CD4-positive, alpha-beta T cell (primary cell): ENCODE results near the gene VWC2L. TPM values are rescaled to one million over a fixed set of nuclear protein-coding genes. Genes with fewer than 3 reads are reported as not detected.

Source experiments
- ATAC-seq: fragments of 200-7000 bp; cut with Tn5 transposase; one replicate; pipeline ENCODE4 v1.10.0; 2022; ENCODE audit warnings: mild to moderate bottlenecking; ENCODE audit not compliant: poor library complexity
- CTCF ChIA-PET: fragments of 350-600 bp; sonication (Branson Sonifier 250); formaldehyde crosslinking; loops from one replicate; lab custom pipeline; 2021; ENCODE audit warnings: antibody characterized with exemption, inconsistent platforms; lab: Charles Lee
- POLR2A ChIA-PET: fragments of 350-600 bp; sonication (Branson Sonifier 250); formaldehyde crosslinking; loops from one replicate; lab custom pipeline; 2021; ENCODE audit warnings: antibody characterized with exemption, inconsistent platforms; lab: Charles Lee
- DNase-seq, 14 experiments: peaks; one replicate each; pipeline ENCODE4 v3.0.0-alpha.2; 2013 to 2020; ENCODE audit warnings: mixed read lengths in 2 of 14
- H3K27ac ChIP-seq, 2 donors: one replicate each; pipeline versions ENCODE4 v1.5.1 to v1.7.0; 2013; ENCODE audit warnings: low read length in 2 of 2, low read depth in 1 of 2, mild to moderate bottlenecking in 1 of 2
- H3K27me3 ChIP-seq, 2 experiments: 1 replicate in 1 of 2; 2 replicates in 1 of 2; pipeline versions ENCODE4 v1.6.1 to v1.7.0; 2013; ENCODE audit warnings: low read length in 2 of 2, control low read depth in 1 of 2, mild to moderate bottlenecking in 1 of 2, moderate library complexity in 1 of 2; ENCODE audit not compliant: insufficient read depth in 2 of 2, control insufficient read depth in 1 of 2
- H3K36me3 ChIP-seq: one replicate; pipeline ENCODE4 v1.6.1; 2013; ENCODE audit warnings: low read length, control low read depth; ENCODE audit not compliant: insufficient read depth
- H3K4me1 ChIP-seq: one replicate; pipeline ENCODE4 v1.6.1; 2013; ENCODE audit warnings: low read length, control low read depth; ENCODE audit not compliant: insufficient read depth
- H3K4me3 ChIP-seq: one replicate; pipeline ENCODE4 v1.5.1; 2013; ENCODE audit warnings: mild to moderate bottlenecking, low read length, moderate library complexity
- H3K9me3 ChIP-seq, 2 experiments: 1 replicate in 1 of 2; 2 replicates in 1 of 2; pipeline versions ENCODE4 v1.6.1 to v1.7.0; 2013; ENCODE audit warnings: low read length in 2 of 2, mild to moderate bottlenecking in 2 of 2, control low read depth in 1 of 2, moderate library complexity in 1 of 2; ENCODE audit not compliant: control insufficient read depth in 1 of 2, insufficient read depth in 1 of 2
- H3K27ac Mint-ChIP-seq: one replicate; pipeline ENCODE4 v1.8.0; 2020; ENCODE audit warnings: mixed read lengths
- H3K27me3 Mint-ChIP-seq: one replicate; pipeline ENCODE4 v1.8.0; 2021; ENCODE audit warnings: mixed read lengths
- H3K36me3 Mint-ChIP-seq: one replicate; pipeline ENCODE4 v1.8.0; 2021; ENCODE audit warnings: low read depth, mixed read lengths
- H3K4me1 Mint-ChIP-seq: one replicate; pipeline ENCODE4 v1.8.0; 2021; ENCODE audit warnings: low read depth, mixed read lengths
- H3K4me3 Mint-ChIP-seq: one replicate; pipeline ENCODE4 v1.8.0; 2020; ENCODE audit warnings: mild to moderate bottlenecking, mixed read lengths
- H3K9me3 Mint-ChIP-seq: one replicate; pipeline ENCODE4 v1.8.0; 2020; ENCODE audit warnings: mixed read lengths
- intact Hi-C, 2 experiments: fragments of 100-400 bp; cut with DNase I in 1 of 2; cut with micrococcal nuclease in 1 of 2; formaldehyde crosslinking; loops; one replicate each; pipeline versions ENCODE4 v1.15.1 to v1.9.0; 2023 to 2025; cut with DNase I, micrococcal nuclease
- total RNA-seq, 174 experiments: library from RNA in 2 of 174; stranded (reverse) in 2 of 174; gene quantifications; one replicate each; pipeline ENCODE4 v1.2.3 and lab custom pipeline; 2021 to 2026
- TF ChIP-seq, protein P1 (sequence below): fragments of 200-600 bp; IDR thresholded peaks from one replicate; pipeline ENCODE4 v1.8.0; 2022; ENCODE audit warnings: antibody characterized with exemption, mild to moderate bottlenecking

Gene VWC2L
- total RNA-seq, 2 experiments from 2014 or later, result not detected

DNA sequence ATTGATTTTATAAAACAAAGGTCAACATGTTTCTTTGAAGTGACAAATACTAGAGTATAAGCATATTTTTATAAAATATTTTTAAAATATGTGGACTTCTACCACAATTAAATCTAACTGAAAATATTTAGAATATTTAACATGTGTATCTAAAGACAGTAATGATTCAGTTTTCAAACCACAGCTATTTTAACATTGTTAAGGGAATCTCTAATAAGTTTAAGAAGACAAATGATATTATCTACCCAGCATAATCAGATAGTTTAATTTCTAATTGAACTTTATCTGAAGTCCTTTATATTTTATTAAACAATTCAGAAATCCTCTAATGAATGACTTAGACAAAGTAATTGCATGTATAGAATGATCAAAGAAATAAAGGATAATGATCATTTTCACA, 96.2 kb downstream of the VWC2L start:
- intact Hi-C loops, result no loop called here
- H3K4me3 Mint-ChIP-seq, result no peak overlapping the region
- no peaks in the 10 kb centered on the region for H3K27me3 ChIP-seq
- CTCF ChIA-PET, result no interaction called here
- DNase-seq (no peak), ATAC-seq (no peak)
- H3K4me3 ChIP-seq, result no peak overlapping the region
- H3K4me1 ChIP-seq, result no peaks in the 10 kb centered on the region
- no peak overlapping the region for H3K27ac Mint-ChIP-seq
- H3K27me3 Mint-ChIP-seq, result peaks cover 4% of the 10 kb centered on the region
- H3K4me1 Mint-ChIP-seq, result no peaks in the 10 kb centered on the region
- no peaks in the 10 kb centered on the region for H3K9me3 ChIP-seq
- H3K36me3 Mint-ChIP-seq, result no peaks in the 10 kb centered on the region
- H3K36me3 ChIP-seq, result no peaks in the 10 kb centered on the region
- TF ChIP-seq, protein P1, sequence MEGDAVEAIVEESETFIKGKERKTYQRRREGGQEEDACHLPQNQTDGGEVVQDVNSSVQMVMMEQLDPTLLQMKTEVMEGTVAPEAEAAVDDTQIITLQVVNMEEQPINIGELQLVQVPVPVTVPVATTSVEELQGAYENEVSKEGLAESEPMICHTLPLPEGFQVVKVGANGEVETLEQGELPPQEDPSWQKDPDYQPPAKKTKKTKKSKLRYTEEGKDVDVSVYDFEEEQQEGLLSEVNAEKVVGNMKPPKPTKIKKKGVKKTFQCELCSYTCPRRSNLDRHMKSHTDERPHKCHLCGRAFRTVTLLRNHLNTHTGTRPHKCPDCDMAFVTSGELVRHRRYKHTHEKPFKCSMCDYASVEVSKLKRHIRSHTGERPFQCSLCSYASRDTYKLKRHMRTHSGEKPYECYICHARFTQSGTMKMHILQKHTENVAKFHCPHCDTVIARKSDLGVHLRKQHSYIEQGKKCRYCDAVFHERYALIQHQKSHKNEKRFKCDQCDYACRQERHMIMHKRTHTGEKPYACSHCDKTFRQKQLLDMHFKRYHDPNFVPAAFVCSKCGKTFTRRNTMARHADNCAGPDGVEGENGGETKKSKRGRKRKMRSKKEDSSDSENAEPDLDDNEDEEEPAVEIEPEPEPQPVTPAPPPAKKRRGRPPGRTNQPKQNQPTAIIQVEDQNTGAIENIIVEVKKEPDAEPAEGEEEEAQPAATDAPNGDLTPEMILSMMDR, result no peak
- POLR2A ChIA-PET, result no interaction called here
- peaks cover 3% of the 10 kb centered on the region for H3K9me3 Mint-ChIP-seq
- no peak overlapping the region for H3K27ac ChIP-seq

DNA sequence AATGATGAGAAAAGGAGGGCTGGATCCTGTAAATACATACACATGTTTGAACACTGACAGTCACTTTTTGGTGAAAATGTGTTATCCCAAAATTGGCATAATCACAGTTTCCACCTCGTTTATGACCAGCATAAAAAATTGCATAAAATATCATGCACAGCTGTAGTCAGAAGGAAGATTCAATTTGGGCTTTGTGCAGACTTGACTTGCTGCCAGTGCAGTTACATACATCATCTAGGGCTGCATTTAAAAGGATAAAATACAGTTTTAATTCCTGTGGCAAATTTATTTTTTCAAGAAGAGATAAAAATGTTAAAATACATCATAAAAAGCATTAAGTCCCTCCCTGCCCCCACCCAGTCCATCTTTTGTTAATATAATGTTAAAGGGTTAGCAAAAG, 103.8 kb downstream of the VWC2L start:
- DNase-seq (no peak), ATAC-seq (no peak)
- no peaks in the 10 kb centered on the region for H3K27me3 ChIP-seq
- no peaks in the 10 kb centered on the region for H3K4me1 ChIP-seq
- H3K27ac ChIP-seq, result no peak overlapping the region
- intact Hi-C loops, result no loop called here
- ChIA-PET POLR2A (no interaction called here), CTCF (no interaction called here)
- H3K4me1 Mint-ChIP-seq, result no peaks in the 10 kb centered on the region
- no peaks in the 10 kb centered on the region for H3K36me3 Mint-ChIP-seq
- TF ChIP-seq, protein P1, result no peak
- H3K27me3 Mint-ChIP-seq, result peaks cover 5% of the 10 kb centered on the region
- H3K4me3 Mint-ChIP-seq, result no peak overlapping the region
- H3K27ac Mint-ChIP-seq, result no peak overlapping the region
- H3K9me3 ChIP-seq, result no peaks in the 10 kb centered on the region
- H3K4me3 ChIP-seq, result no peak overlapping the region
- H3K9me3 Mint-ChIP-seq, result no peaks in the 10 kb centered on the region
- H3K36me3 ChIP-seq, result no peaks in the 10 kb centered on the region

- H3K4me1 Mint-ChIP-seq, result no peaks in the 10 kb centered on the region
- no peak for ATAC-seq
- Histone ChIP-seq H3K4me1 (no peaks in the 10 kb centered on the region), H3K4me3 (no peak overlapping the region), H3K27me3 (no peaks in the 10 kb centered on the region), H3K36me3 (no peaks in the 10 kb centered on the region), H3K27ac (no peak overlapping the region), H3K9me3 (no peaks in the 10 kb centered on the region)
- no peaks in the 10 kb centered on the region for H3K36me3 Mint-ChIP-seq
- peaks cover 5% of the 10 kb centered on the region for H3K27me3 Mint-ChIP-seq
- no peak overlapping the region for H3K27ac Mint-ChIP-seq
- ChIA-PET POLR2A (no interaction called here), CTCF (no interaction called here)
- DNase-seq, result no peak
- H3K9me3 Mint-ChIP-seq, result no peaks in the 10 kb centered on the region
- no peak overlapping the region for H3K4me3 Mint-ChIP-seq
- TF ChIP-seq, protein P1, result no peak
- intact Hi-C loops, result no loop called here
Measured at GRCh38 chr2:214515111-214515510, 104.3 kb downstream of the VWC2L start.
